Left lung (tissue), 10 donors: ENCODE data around the gene YJEFN3. TPM values are rescaled to one million over a fixed set of nuclear protein-coding genes. Genes with fewer than 3 reads are reported as not detected.

Source experiments
- ATAC-seq: fragments of 200-7000 bp; cut with Tn5 transposase; one replicate; pipeline ENCODE4 v1.9.1; 2020; ENCODE audit warnings: moderate library complexity
- DNase-seq, 4 donors: peaks; one replicate each; pipeline ENCODE4 v3.0.0-alpha.2; 2013 to 2020
- H3K27ac ChIP-seq, 2 donors: fragments of 200-600 bp; sonication (generic) in 1 of 2; one replicate each; pipeline versions ENCODE4 v1.5.0 to v1.8.0; 2020 to 2021
- H3K27me3 ChIP-seq, 2 donors: fragments of 200-600 bp; sonication (generic) in 1 of 2; one replicate each; pipeline versions ENCODE4 v1.5.0 to v1.8.0; 2020 to 2021
- H3K36me3 ChIP-seq, 2 donors: fragments of 200-600 bp; sonication (generic) in 1 of 2; one replicate each; pipeline versions ENCODE4 v1.5.0 to v1.8.0; 2020 to 2021
- H3K4me1 ChIP-seq, 2 donors: fragments of 200-600 bp; one replicate each; pipeline ENCODE4 v1.8.0; 2021
- H3K4me3 ChIP-seq, 2 donors: fragments of 200-600 bp; sonication (generic) in 1 of 2; one replicate each; pipeline versions ENCODE4 v1.5.0 to v1.8.0; 2020 to 2021; ENCODE audit warnings: mild to moderate bottlenecking in 1 of 2
- H3K9me3 ChIP-seq, 2 donors: fragments of 200-600 bp; sonication (generic) in 1 of 2; one replicate each; pipeline versions ENCODE4 v1.5.0 to v1.8.0; 2020 to 2021
- intact Hi-C, 2 donors: fragments of 100-400 bp; cut with DNase I; formaldehyde crosslinking; loops; one replicate each; pipeline versions ENCODE4 v1.11.2 to v1.14.2; 2022
- polyA plus RNA-seq, 6 donors: library from polyadenylated mRNA; unstranded; fragments of 120-200 nt; gene quantifications; one replicate each; pipeline ENCODE4 v1.2.1, GENCODE V29; 2013; ENCODE audit not compliant: insufficient read length in 6 of 6
- total RNA-seq, 2 donors: library from RNA; stranded (reverse); fragmentation: NEBNext Ultra II Directional; extraction: Animal tissue kit (Norgen Biotek cat#: 25700); gene quantifications; one replicate each; pipeline ENCODE4 v1.2.1, GENCODE V29; 2021
- TF ChIP-seq, protein P1 (sequence below), 2 donors: fragments of 200-600 bp; sonication (generic) in 1 of 2; IDR thresholded peaks; one replicate each; pipeline versions ENCODE4 v1.5.0 to v1.8.0; 2021; ENCODE audit warnings: antibody characterized with exemption in 2 of 2
- donor health status: DM: no; HTN: yes; CAD: no.
- donor health status: DM: no; HTN: no; CAD: no.

YJEFN3 gene
- total and polyA plus RNA-seq, 8 donors = 2.7 to 13.6 (median 11.0) TPM

DNA sequence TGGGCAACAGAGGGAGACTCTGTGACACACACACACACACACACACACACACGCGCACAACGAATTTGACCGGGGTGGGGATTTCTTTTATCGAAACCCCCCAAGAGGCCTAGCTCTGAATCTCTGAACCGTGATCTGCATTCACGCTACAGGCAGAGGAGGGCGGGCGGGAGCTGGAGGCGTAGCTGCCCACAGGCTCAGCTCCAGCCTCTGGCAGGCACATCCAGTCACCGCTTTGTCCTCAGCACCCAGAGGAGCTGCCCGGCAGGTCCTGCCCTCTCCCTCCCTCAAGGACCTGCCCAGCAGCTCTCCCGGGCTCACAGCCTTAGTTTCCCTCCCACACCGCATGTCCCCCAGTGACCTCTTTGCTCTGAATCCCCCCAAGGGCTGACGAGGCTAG lies 29.3 kb downstream of the YJEFN3 start:
- Histone ChIP-seq H3K27ac (no peak overlapping the region), H3K27me3 (peaks cover 0 to 12% of the 10 kb centered on the region in 2 donors), H3K9me3 (no peaks in the 10 kb centered on the region), H3K4me1 (no peaks in the 10 kb centered on the region), H3K4me3 (no peak overlapping the region), H3K36me3 (no peaks in the 10 kb centered on the region)
- intact Hi-C loops = no loop called here
- TF ChIP-seq, protein P1, sequence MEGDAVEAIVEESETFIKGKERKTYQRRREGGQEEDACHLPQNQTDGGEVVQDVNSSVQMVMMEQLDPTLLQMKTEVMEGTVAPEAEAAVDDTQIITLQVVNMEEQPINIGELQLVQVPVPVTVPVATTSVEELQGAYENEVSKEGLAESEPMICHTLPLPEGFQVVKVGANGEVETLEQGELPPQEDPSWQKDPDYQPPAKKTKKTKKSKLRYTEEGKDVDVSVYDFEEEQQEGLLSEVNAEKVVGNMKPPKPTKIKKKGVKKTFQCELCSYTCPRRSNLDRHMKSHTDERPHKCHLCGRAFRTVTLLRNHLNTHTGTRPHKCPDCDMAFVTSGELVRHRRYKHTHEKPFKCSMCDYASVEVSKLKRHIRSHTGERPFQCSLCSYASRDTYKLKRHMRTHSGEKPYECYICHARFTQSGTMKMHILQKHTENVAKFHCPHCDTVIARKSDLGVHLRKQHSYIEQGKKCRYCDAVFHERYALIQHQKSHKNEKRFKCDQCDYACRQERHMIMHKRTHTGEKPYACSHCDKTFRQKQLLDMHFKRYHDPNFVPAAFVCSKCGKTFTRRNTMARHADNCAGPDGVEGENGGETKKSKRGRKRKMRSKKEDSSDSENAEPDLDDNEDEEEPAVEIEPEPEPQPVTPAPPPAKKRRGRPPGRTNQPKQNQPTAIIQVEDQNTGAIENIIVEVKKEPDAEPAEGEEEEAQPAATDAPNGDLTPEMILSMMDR (IDR thresholded peaks at IDR 0.05) = no peak
- DNase-seq (no peak), ATAC-seq (no peak)

DNA sequence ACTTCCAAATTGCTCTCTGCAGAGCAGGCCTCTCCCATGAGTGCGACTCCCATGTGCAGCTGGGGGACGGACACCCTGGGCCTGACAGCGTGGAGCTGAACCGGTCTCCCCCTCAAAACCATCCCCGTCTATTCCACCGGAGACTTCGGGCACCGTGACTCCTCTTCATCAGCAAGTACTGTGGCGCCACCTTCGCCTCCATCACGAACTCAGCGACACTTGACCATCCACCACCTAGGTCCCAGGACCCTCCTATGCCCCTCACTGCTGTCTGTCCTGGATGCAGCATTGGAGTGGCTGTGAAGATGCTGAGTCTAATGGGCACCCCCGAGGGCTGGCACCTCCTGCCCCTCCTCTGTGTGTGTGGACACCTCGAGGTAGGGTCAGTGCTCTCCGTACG lies 29.9 kb downstream of the YJEFN3 start:
- H3K9me3 ChIP-seq = no peaks in the 10 kb centered on the region
- H3K4me1 ChIP-seq = no peaks in the 10 kb centered on the region
- TF ChIP-seq, protein P1 (IDR thresholded peaks at IDR 0.05) = no peak
- H3K27me3 ChIP-seq = peaks cover 0 to 12% of the 10 kb centered on the region in 2 donors
- H3K36me3 ChIP-seq = no peaks in the 10 kb centered on the region
- ATAC-seq = no peak
- no peak overlapping the region for H3K27ac ChIP-seq
- intact Hi-C loops = no loop called here
- DNase-seq = no peak
- no peak overlapping the region for H3K4me3 ChIP-seq

DNA sequence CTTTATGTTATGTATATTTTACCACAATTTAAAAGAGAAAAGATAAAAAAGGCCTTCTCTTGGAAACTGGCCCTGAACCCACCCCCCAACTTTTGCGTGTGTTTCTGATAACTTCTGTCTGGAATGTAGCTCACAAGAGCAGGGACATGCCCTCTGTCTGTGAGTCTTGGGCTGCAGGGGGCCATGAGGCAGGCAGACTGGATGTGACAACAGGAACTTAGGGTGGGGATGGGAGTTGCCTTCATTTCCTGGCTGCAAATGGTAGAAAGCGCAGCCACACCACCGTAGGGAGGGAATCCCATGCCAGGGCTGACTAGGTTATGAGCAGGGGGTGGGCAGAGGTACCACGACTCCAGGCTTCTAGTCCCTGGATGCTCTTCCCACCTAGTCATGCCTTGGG lies 31.2 kb downstream of the YJEFN3 start:
- DNase-seq (no peak), ATAC-seq (no peak)
- no peak overlapping the region for H3K4me3 ChIP-seq
- H3K4me1 ChIP-seq = no peaks in the 10 kb centered on the region
- peaks cover 0 to under 1% of the 10 kb centered on the region in 2 donors for H3K27me3 ChIP-seq
- H3K9me3 ChIP-seq = no peaks in the 10 kb centered on the region
- TF ChIP-seq, protein P1 (IDR thresholded peaks at IDR 0.05) = no peak
- intact Hi-C loops = no loop called here
- no peaks in the 10 kb centered on the region for H3K36me3 ChIP-seq
- H3K27ac ChIP-seq = no peak overlapping the region

DNA sequence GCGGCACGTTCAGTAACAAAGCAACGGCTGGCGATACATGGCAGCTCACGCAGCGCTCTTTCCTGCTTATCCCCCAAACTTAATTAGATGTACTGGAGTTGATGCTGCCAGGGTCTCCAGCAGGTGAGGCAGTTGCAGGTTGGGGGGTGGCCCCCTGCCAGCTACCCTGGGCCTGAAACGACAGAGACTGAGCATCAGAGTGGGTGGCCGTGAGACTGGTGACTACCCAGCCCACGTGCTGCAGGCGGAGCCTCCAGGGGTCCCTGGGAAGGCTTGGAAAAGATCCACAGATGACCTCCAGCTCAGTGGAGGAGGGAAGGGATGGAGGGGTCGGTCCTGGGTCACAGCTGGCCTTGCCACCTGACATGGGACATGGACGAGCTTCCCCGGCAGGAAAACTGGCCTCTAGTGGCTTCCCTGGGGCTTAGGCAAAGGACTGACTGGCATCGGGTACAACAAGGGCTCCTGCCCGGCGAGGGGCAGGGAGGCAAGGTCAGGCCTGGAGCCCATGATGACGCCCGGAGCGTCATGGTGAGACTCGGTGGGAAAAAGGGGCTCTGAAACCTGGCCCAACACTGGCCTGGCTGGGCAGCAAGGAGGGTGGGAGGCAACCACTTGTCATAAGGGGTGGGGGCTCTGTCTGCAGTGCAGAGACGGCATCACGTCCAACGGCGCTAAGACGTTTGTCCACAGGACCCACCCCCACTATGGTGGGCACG lies 33.4 kb downstream of the YJEFN3 start:
- DNase-seq (no peak), ATAC-seq (no peak)
- TF ChIP-seq, protein P1 (IDR thresholded peaks at IDR 0.05) = no peak
- H3K9me3 ChIP-seq = no peaks in the 10 kb centered on the region
- no peak overlapping the region for H3K4me3 ChIP-seq
- H3K36me3 ChIP-seq = no peaks in the 10 kb centered on the region
- no peak overlapping the region for H3K27ac ChIP-seq
- intact Hi-C loops = no loop called here
- H3K4me1 ChIP-seq = no peaks in the 10 kb centered on the region
- no peaks in the 10 kb centered on the region for H3K27me3 ChIP-seq

DNA sequence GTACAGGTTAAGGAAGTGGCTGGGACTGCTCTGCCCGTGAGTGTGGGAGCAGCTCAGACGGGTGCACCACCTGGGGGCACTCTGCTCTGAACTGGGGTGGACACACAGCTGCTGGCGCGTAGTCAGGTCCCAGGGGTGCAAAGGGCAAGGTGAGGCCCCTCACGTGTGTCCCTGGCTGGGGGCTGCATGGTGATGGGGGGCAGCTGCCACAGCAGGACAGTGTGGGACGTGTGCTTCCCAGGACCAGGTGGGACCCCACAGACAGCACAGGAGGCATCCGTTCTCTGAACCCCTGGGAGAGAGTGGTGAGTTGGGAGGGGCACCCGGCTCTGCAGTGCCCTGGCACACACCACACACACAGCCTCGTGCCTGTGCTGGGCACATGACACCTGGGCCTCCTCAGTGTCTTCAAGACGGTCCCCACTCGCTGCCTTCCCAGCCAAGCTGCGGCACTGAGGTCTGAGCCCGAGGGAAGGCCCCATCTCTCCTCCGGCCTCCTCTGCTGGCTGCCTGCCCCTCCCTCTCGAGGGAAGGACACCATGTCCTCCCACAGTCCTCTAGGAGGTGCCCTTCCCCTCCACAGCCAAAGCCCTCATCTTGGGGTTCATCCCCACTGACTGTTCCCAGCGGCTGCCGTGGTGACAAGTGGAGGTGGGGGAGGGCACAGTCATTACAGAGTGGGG lies 34.1 kb downstream of the YJEFN3 start:
- ATAC-seq (peak; percentile 13), DNase-seq (no peak)
- Histone ChIP-seq H3K36me3 (no peaks in the 10 kb centered on the region), H3K4me3 (no peak overlapping the region), H3K27ac (no peak overlapping the region), H3K9me3 (no peaks in the 10 kb centered on the region), H3K27me3 (no peaks in the 10 kb centered on the region), H3K4me1 (no peaks in the 10 kb centered on the region)
- intact Hi-C loops = no loop called here
- TF ChIP-seq, protein P1 (IDR thresholded peaks at IDR 0.05) = no peak
